SK-N-SH (cell line): ENCODE measurements around the gene CACNA1H. TPM values are rescaled to one million over a fixed set of nuclear protein-coding genes. Genes with fewer than 3 reads are reported as not detected.

ENCODE experiments used
- CTCF ChIA-PET: fragments of 300-600, 350-600 bp; formaldehyde crosslinking; extraction: SDS; loops from one replicate; lab custom pipeline; 2021; lab: Yijun Ruan, JAX
- POLR2A ChIA-PET: fragments of 350-600 bp; sonication (Branson Sonifier 250); formaldehyde crosslinking; extraction: SDS; loops from one replicate; lab custom pipeline; 2020; ENCODE audit warnings: antibody characterized with exemption, inconsistent platforms; lab: Yijun Ruan, JAX
- DNase-seq: peaks from one replicate; pipeline ENCODE4 v3.0.0; 2012
- H2AFZ ChIP-seq: fragments of 200-600 bp; sonication (generic); 2 replicates; pipeline ENCODE4 v1.8.1; 2016; ENCODE audit warnings: antibody characterized with exemption, mild to moderate bottlenecking, low read depth
- H3F3A ChIP-seq: fragments of 200-600 bp; sonication (generic); replicated peaks from 2 replicates; pipeline ENCODE3; 2016; ENCODE audit warnings: antibody characterized with exemption, mild to moderate bottlenecking; ENCODE audit not compliant: insufficient read depth
- H3K27ac ChIP-seq, 2 experiments: fragments of 200-500 bp in 1 of 2; fragments of 200-600 bp in 1 of 2; sonication (Bioruptor generic) in 1 of 2; sonication (generic), shearing (Covaris generic) in 1 of 2; 2 replicates each; pipeline versions ENCODE4 v1.5.1 to v1.6.1; 2014 to 2016; ENCODE audit warnings: low read depth in 2 of 2, inconsistent platforms in 1 of 2, low read length in 1 of 2, mild to moderate bottlenecking in 1 of 2, mixed read lengths in 1 of 2
- H3K27me3 ChIP-seq: fragments of 200-600 bp; sonication (generic), shearing (Covaris generic); 2 replicates; pipeline ENCODE4 v1.6.1; 2016; ENCODE audit warnings: mixed run types; ENCODE audit not compliant: insufficient read depth
- H3K36me3 ChIP-seq, 2 experiments: fragments of 200-500 bp in 1 of 2; fragments of 200-600 bp in 1 of 2; sonication (Bioruptor generic) in 1 of 2; sonication (generic) in 1 of 2; replicated peaks in 1 of 2; 2 replicates each; pipeline versions ENCODE3 to v1.5.1; 2014 to 2016; ENCODE audit warnings: low read length in 1 of 2, mild to moderate bottlenecking in 1 of 2; ENCODE audit not compliant: insufficient read depth in 2 of 2, control insufficient read depth in 1 of 2
- H3K4me1 ChIP-seq, 2 experiments: fragments of 200-500 bp in 1 of 2; fragments of 200-600 bp in 1 of 2; sonication (Bioruptor generic) in 1 of 2; sonication (generic), shearing (Covaris generic) in 1 of 2; 2 replicates each; pipeline versions ENCODE4 v1.5.1 to v1.6.1; 2014 to 2016; ENCODE audit warnings: low read depth in 1 of 2, low read length in 1 of 2, mixed run types in 1 of 2; ENCODE audit not compliant: insufficient read depth in 2 of 2, control insufficient read depth in 1 of 2
- H3K4me2 ChIP-seq: fragments of 200-600 bp; sonication (generic), shearing (Covaris generic); 2 replicates; pipeline ENCODE4 v1.6.1; 2017; ENCODE audit warnings: mixed run types
- H3K4me3 ChIP-seq, 2 experiments: fragments of 200-500 bp in 1 of 2; fragments of 200-600 bp in 1 of 2; sonication (Bioruptor generic) in 1 of 2; sonication (generic), shearing (Covaris generic) in 1 of 2; 2 replicates each; pipeline versions ENCODE4 v1.5.1 to v1.8.1; 2014 to 2016; ENCODE audit warnings: low read depth in 2 of 2, inconsistent platforms in 1 of 2, low read length in 1 of 2, mild to moderate bottlenecking in 1 of 2, mixed read lengths in 1 of 2, moderate library complexity in 1 of 2
- H3K79me2 ChIP-seq: fragments of 200-600 bp; sonication (generic); 2 replicates; pipeline ENCODE4 v1.8.1; 2017; ENCODE audit warnings: mild to moderate bottlenecking; ENCODE audit not compliant: insufficient read depth
- H3K9ac ChIP-seq: fragments of 200-600 bp; sonication (generic); 2 replicates; pipeline ENCODE4 v1.6.1; 2017; ENCODE audit warnings: mixed run types
- H3K9me2 ChIP-seq: fragments of 200-600 bp; sonication (generic); 2 replicates; pipeline ENCODE4 v1.6.1; 2017; ENCODE audit warnings: mixed run types
- H3K9me3 ChIP-seq: fragments of 200-600 bp; sonication (generic); 2 replicates; pipeline ENCODE4 v1.6.1; 2017; ENCODE audit warnings: mixed run types, mild to moderate bottlenecking, moderate library complexity
- H4K20me1 ChIP-seq: fragments of 200-600 bp; sonication (generic); 2 replicates; pipeline ENCODE4 v1.6.1; 2017; ENCODE audit warnings: mild to moderate bottlenecking, mixed run types; ENCODE audit not compliant: insufficient read depth
- CHD2 ChIP-seq: fragments of 150-350 bp; IDR thresholded peaks from 2 replicates; pipeline ENCODE4 v1.6.1; 2018; ENCODE audit warnings: low read length; ENCODE audit not compliant: partially characterized antibody
- EZH2phosphoT487 ChIP-seq: fragments of 200-600 bp; sonication (generic); IDR thresholded peaks from 2 replicates; pipeline ENCODE4 v1.6.1; 2017; ENCODE audit warnings: low read depth, mixed run types, mild to moderate bottlenecking, antibody characterized with exemption, moderate library complexity, borderline replicate concordance
- FOSL2 ChIP-seq: IDR thresholded peaks from 2 replicates; pipeline ENCODE4 v1.4.0; 2012; ENCODE audit warnings: low read depth, mild to moderate bottlenecking, moderate library complexity, borderline replicate concordance
- MXI1 ChIP-seq: IDR thresholded peaks from 2 replicates; pipeline ENCODE4 v1.6.1; 2012; ENCODE audit warnings: mild to moderate bottlenecking, low read depth, low read length, improper control_type of control experiment
- NFIC ChIP-seq: IDR thresholded peaks from 2 replicates; pipeline ENCODE4 v1.4.0; 2012; ENCODE audit warnings: borderline replicate concordance
- PBX3 ChIP-seq: IDR thresholded peaks from 2 replicates; pipeline ENCODE4; 2012
- POLR2AphosphoS5 ChIP-seq: IDR thresholded peaks from 2 replicates; pipeline ENCODE4 v1.6.1; 2012; ENCODE audit warnings: low read depth, low read length
- RAD21 ChIP-seq: IDR thresholded peaks from 2 replicates; pipeline ENCODE4 v1.6.1; 2012; ENCODE audit warnings: mild to moderate bottlenecking, low read length
- RCOR1 ChIP-seq: fragments of 150-350 bp; IDR thresholded peaks from 2 replicates; pipeline ENCODE4 v1.6.1; 2017; ENCODE audit warnings: antibody characterized with exemption, low read length
- RXRA ChIP-seq: IDR thresholded peaks from 2 replicates; pipeline ENCODE4 v1.4.0; 2012; ENCODE audit warnings: low read depth, mild to moderate bottlenecking, borderline replicate concordance
- SIN3A ChIP-seq: IDR thresholded peaks from 2 replicates; pipeline ENCODE4 v1.6.1; 2012; ENCODE audit warnings: low read depth, mild to moderate bottlenecking, low read length, moderate library complexity, borderline replicate concordance
- TAF1 ChIP-seq: IDR thresholded peaks from 2 replicates; pipeline ENCODE4 v1.6.1; 2012; ENCODE audit warnings: low read depth, mild to moderate bottlenecking, low read length, moderate library complexity, borderline replicate concordance
- TCF12 ChIP-seq: IDR thresholded peaks from 2 replicates; pipeline ENCODE4 v1.4.0; 2012
- TEAD4 ChIP-seq: IDR thresholded peaks from 2 replicates; pipeline ENCODE4 v1.4.0; 2012; ENCODE audit warnings: mild to moderate bottlenecking, borderline replicate concordance; ENCODE audit not compliant: insufficient read depth
- USF1 ChIP-seq: IDR thresholded peaks from 2 replicates; pipeline ENCODE4 v1.4.0; 2012; ENCODE audit warnings: low read depth, borderline replicate concordance
- WGBS: methylation state at CpG from one replicate; pipeline ENCODE4 v1.1.6; 2017; ENCODE audit warnings: low lambda C conversion rate; 5-methylcytosine and 5-hydroxymethylcytosine counted together
- polyA plus RNA-seq, 3 experiments: library from polyadenylated mRNA; depleted of rRNA; stranded (reverse); fragments of >200 nt; gene quantifications; 2 replicates each; pipeline ENCODE4 v1.2.3, GENCODE V29; 2012

Gene CACNA1H
- polyA plus RNA-seq, 1 of the 3 experiments (the other 2 are of a cell fraction): not detected

GRCh38 chr16:1258906-1259759, 106.2 kb downstream of the CACNA1H start (continued):
- TF ChIP-seq TEAD4: no peak
- no peak for TF ChIP-seq USF1
- no peak for TF ChIP-seq RCOR1
- no peak for TF ChIP-seq SIN3A
- no peak for TF ChIP-seq PBX3

GRCh38 chr16:1259760-1260068, 106.8 kb downstream of the CACNA1H start:
- Histone ChIP-seq H3K79me2 (no peaks in the 10 kb centered on the region), H3K9ac (no peak overlapping the region), H2AFZ (no peak overlapping the region), H4K20me1 (no peaks in the 10 kb centered on the region), H3F3A (peaks cover 5% of the 10 kb centered on the region), H3K27ac (no peak overlapping the region), H3K9me2 (no peaks in the 10 kb centered on the region), H3K27me3 (peaks cover 57% of the 10 kb centered on the region), H3K36me3 (no peaks in the 10 kb centered on the region), H3K4me1 (peaks cover 0 to 2% of the 10 kb centered on the region in 2 experiments; a peak in 1 of 4 replicates), H3K4me3 (no peak overlapping the region), H3K4me2 (no peak overlapping the region), H3K9me3 (no peaks in the 10 kb centered on the region)
- WGBS: 17% methylated on average over 2 of the region's 11 CpGs
- ChIA-PET CTCF (interaction anchor here (1.0 to 1.1 kb wide), 2 partner anchors 21 to 87 kb away, joined by 3 read pairs; no protein-coding TSS in a partner anchor), POLR2A (no interaction called here)
- TF ChIP-seq TAF1 (no peak), NFIC (no peak), RCOR1 (no peak), CHD2 (no peak), EZH2phosphoT487 (no peak), MXI1 (no peak), FOSL2 (no peak), RXRA (no peak), TCF12 (no peak), SIN3A (no peak), RAD21 (no peak), POLR2AphosphoS5 (no peak)
- DNase-seq: no peak
